Neutrophil (primary cell): ENCODE measurements around the gene ARHGAP44.

Experiments
- H3K27ac ChIP-seq: fragments of 200-600 bp; sonication (generic); 2 replicates; pipeline ENCODE4 v1.5.1; 2016; ENCODE audit warnings: mild to moderate bottlenecking, moderate library complexity
- H3K27me3 ChIP-seq: fragments of 200-600 bp; sonication (generic); 2 replicates; pipeline ENCODE4 v1.6.0; 2016; ENCODE audit warnings: mild to moderate bottlenecking
- H3K36me3 ChIP-seq: fragments of 200-600 bp; sonication (generic); 2 replicates; pipeline ENCODE4 v1.5.1; 2017
- H3K4me1 ChIP-seq, 2 experiments: fragments of 200-600 bp in 1 of 2; sonication (generic) in 1 of 2; 1 replicate in 1 of 2; 2 replicates in 1 of 2; pipeline versions ENCODE4 v1.5.1 to v1.6.1; 2013 to 2016; ENCODE audit warnings: low read depth in 1 of 2, low read length in 1 of 2, mild to moderate bottlenecking in 1 of 2, moderate library complexity in 1 of 2; ENCODE audit not compliant: control insufficient read depth in 1 of 2, insufficient read depth in 1 of 2
- H3K4me3 ChIP-seq, 2 experiments: fragments of 200-600 bp in 1 of 2; sonication (generic) in 1 of 2; 1 replicate in 1 of 2; 2 replicates in 1 of 2; pipeline ENCODE4 v1.5.1; 2013 to 2016; ENCODE audit warnings: low read depth in 1 of 2, low read length in 1 of 2, mild to moderate bottlenecking in 1 of 2, moderate library complexity in 1 of 2
- H3K9me3 ChIP-seq: fragments of 200-600 bp; sonication (generic); 2 replicates; pipeline ENCODE4 v1.5.1; 2016
- TF ChIP-seq, protein P1 (sequence below): fragments of 200-600 bp; sonication (generic); IDR thresholded peaks from 2 replicates; pipeline ENCODE4 v1.5.1; 2016; ENCODE audit warnings: antibody characterized with exemption

ARHGAP44 gene

DNA sequence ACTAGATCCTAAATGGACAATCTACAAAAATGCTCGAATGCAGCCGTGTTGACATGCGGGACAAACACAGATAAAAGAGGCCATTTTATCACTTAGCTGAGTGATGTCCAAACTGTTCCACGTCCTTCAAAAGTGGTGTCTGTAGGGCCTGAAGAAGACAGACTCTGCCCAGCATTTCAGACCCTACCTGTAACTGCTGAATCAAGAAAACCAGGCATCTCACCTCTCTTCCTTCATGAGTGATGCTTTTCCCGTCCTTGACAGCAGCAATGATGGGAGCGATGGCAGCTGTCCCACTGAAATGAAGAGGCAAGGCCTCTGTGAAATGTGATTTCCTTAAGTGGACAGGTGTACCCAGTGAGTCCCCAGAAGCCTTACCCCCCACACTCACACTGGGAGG, 216.2 kb downstream of the ARHGAP44 start:
- no peak overlapping the region for H3K27ac ChIP-seq
- no peaks in the 10 kb centered on the region for H3K27me3 ChIP-seq
- peaks cover 82% of the 10 kb centered on the region for H3K36me3 ChIP-seq
- no peaks in the 10 kb centered on the region for H3K4me1 ChIP-seq
- H3K4me3 ChIP-seq, result no peak overlapping the region
- TF ChIP-seq, protein P1, sequence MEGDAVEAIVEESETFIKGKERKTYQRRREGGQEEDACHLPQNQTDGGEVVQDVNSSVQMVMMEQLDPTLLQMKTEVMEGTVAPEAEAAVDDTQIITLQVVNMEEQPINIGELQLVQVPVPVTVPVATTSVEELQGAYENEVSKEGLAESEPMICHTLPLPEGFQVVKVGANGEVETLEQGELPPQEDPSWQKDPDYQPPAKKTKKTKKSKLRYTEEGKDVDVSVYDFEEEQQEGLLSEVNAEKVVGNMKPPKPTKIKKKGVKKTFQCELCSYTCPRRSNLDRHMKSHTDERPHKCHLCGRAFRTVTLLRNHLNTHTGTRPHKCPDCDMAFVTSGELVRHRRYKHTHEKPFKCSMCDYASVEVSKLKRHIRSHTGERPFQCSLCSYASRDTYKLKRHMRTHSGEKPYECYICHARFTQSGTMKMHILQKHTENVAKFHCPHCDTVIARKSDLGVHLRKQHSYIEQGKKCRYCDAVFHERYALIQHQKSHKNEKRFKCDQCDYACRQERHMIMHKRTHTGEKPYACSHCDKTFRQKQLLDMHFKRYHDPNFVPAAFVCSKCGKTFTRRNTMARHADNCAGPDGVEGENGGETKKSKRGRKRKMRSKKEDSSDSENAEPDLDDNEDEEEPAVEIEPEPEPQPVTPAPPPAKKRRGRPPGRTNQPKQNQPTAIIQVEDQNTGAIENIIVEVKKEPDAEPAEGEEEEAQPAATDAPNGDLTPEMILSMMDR, result no peak
- no peaks in the 10 kb centered on the region for H3K9me3 ChIP-seq

DNA sequence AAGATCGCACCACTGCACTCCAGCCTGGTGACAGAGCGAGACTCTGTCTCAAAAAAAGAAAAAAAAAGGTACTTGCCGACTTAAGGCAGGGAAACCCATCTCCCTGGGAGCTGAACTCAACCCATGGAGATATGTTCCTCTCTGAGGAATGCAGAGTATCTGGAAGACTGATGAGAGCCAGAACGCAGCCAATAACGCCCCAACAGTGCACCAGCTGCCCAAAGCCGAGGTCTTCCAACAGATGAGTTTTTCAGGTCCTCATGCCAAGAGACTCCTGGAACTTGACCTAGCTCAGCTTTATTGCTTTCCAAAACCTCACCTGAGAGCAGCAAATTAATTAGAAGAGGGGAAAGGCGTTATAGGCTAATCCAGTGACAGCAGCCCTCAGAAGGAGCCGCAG, 219.2 kb downstream of the ARHGAP44 start:
- Histone ChIP-seq H3K36me3 (peaks cover 82% of the 10 kb centered on the region), H3K4me1 (no peaks in the 10 kb centered on the region), H3K9me3 (no peaks in the 10 kb centered on the region), H3K27me3 (no peaks in the 10 kb centered on the region), H3K4me3 (no peak overlapping the region), H3K27ac (no peak overlapping the region)
- TF ChIP-seq, protein P1, result no peak

DNA sequence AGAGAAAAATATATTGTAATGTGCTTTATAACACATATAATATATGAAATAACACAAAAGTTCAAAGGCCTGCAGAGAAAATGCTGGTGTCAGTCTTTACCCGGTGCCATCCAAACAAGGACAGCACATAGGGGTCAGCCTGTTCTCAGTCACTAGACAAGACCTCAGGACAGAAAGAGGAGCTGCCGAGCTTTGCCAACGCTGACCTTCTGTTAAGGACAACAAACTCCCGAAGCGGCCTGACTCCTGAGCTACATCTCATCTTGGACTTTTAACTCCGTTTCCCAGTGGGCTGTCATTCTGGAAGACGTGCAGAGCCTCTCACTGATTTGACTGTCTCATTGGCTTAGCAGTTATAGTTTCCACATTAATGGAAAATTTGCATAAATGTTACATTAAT, 221.7 kb downstream of the ARHGAP44 start:
- H3K9me3 ChIP-seq, result no peaks in the 10 kb centered on the region
- no peak overlapping the region for H3K27ac ChIP-seq
- TF ChIP-seq, protein P1, result no peak
- H3K4me3 ChIP-seq, result no peak overlapping the region
- no peaks in the 10 kb centered on the region for H3K27me3 ChIP-seq
- H3K4me1 ChIP-seq, result no peaks in the 10 kb centered on the region
- H3K36me3 ChIP-seq, result peaks cover 78% of the 10 kb centered on the region

DNA sequence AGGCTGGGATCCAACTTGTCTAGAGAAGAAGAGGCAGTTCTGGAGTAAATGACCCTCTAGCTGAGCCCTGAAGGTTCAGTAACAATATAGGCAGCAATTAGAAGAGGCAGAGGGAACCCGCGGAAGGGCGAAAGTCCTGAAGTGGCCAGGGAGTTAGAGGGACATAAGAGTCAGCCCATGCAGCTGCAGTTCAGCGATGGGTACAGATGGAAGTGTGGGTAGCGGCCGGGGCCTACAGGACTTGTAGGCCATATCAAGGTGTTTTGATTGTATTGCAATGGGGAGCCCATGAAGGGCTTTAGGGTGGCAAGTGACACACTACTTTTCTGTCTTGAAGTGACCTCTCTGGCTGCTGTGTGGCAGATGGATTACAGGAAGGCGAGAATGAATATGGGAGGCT, 225.5 kb downstream of the ARHGAP44 start:
- TF ChIP-seq, protein P1, result no peak
- Histone ChIP-seq H3K27me3 (no peaks in the 10 kb centered on the region), H3K27ac (no peak overlapping the region), H3K36me3 (peaks cover 55% of the 10 kb centered on the region), H3K4me1 (peaks cover 14 to 15% of the 10 kb centered on the region in 2 experiments), H3K9me3 (no peaks in the 10 kb centered on the region), H3K4me3 (no peak overlapping the region)

DNA sequence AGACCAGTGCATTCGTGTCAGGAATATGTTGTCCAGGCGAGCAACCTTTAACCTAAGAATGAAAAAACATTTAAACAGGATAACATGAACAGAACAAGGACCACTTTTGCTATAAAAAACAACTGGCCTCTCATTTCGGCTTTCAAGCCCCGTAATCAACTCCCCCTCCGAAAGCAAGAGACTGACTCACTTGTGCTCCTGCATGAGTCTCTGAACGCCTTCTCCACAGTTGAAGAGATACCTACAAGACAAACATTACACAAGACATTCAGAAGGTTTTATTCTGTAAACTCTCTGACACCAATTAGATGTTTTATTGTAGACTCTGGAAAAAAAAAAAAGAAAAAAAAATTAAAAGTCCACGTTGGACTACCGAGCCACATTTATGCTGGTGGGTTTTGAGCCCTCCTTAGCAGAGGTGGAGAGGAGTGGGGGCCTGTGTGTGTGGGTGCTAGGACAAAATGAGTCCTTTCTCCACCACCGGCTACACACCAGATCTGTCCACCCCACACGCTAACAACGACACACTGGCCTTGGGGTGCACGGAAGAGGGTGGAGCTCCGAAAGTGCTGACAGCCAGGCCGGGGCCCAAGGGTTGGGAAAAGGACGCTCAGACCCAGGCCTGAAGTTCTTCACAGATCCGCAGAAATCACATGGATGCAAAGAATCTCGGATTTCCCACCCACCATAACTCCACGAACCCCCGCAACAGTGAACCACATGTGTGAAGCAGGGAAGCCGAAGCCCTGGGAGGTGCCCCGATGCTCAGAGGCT, 227.8 kb downstream of the ARHGAP44 start:
- no peaks in the 10 kb centered on the region for H3K27me3 ChIP-seq
- no peaks in the 10 kb centered on the region for H3K9me3 ChIP-seq
- H3K36me3 ChIP-seq, result peaks cover 35% of the 10 kb centered on the region
- TF ChIP-seq, protein P1, result no peak
- peak overlapping the region; percentile 79 for H3K27ac ChIP-seq
- H3K4me3 ChIP-seq, result peak overlapping the region; percentile 68 to 98
- H3K4me1 ChIP-seq, result peaks cover 14 to 15% of the 10 kb centered on the region in 2 experiments
